IMR-90 (cell line): ENCODE data around the gene PHF21A. TPM values are rescaled to one million over a fixed set of nuclear protein-coding genes. Genes with fewer than 3 reads are reported as not detected.

Experiments used
- ATAC-seq: fragments of 200-7000 bp; cut with Tn5 transposase; 2 replicates; pipeline ENCODE4 v1.9.1; 2020; ENCODE audit warnings: low read depth, mild to moderate bottlenecking, moderate library complexity
- BruUV-seq: library from RNA; stranded (reverse); fragments of 400-500 nt; replicated peaks from 2 replicates; lab custom pipeline; 2021; lab: Mats Ljungman, UMichigan
- CTCF ChIA-PET: fragments of 300-600 bp; formaldehyde crosslinking; extraction: SDS; loops from one replicate; lab custom pipeline; 2021; ENCODE audit warnings: antibody characterized with exemption; lab: Yijun Ruan, JAX
- POLR2A ChIA-PET: fragments of 300-600 bp; sonication (Branson Sonifier 250); formaldehyde crosslinking; loops from one replicate; lab custom pipeline; 2022; ENCODE audit warnings: antibody characterized with exemption; ENCODE audit not compliant: unreplicated experiment; lab: Charles Lee
- DNase-seq: peaks from one replicate; pipeline ENCODE4 v3.0.0; 2013
- H2AFZ ChIP-seq: replicated peaks from 2 replicates; pipeline ENCODE3; 2013; ENCODE audit warnings: low read length, mild to moderate bottlenecking; ENCODE audit not compliant: poor library complexity
- H2AK5ac ChIP-seq: 2 replicates; pipeline ENCODE4 v1.6.1; 2013; ENCODE audit warnings: low read depth, low read length, inconsistent platforms
- H2AK9ac ChIP-seq: replicated peaks from 2 replicates; pipeline ENCODE3; 2013; ENCODE audit warnings: mild to moderate bottlenecking, low read depth, low read length, moderate library complexity; ENCODE audit not compliant: poor library complexity
- H2BK120ac ChIP-seq: 2 replicates; pipeline ENCODE4 v1.6.1; 2013; ENCODE audit warnings: low read depth, low read length, inconsistent platforms
- H2BK15ac ChIP-seq: 3 replicates; pipeline ENCODE4 v1.6.1; 2013; ENCODE audit warnings: low read depth, low read length, inconsistent platforms
- H2BK20ac ChIP-seq: 2 replicates; pipeline ENCODE4 v1.6.1; 2013; ENCODE audit warnings: low read depth, mild to moderate bottlenecking, inconsistent platforms, low read length, moderate library complexity
- H2BK5ac ChIP-seq: 2 replicates; pipeline ENCODE4 v1.6.1; 2013; ENCODE audit warnings: mild to moderate bottlenecking, low read depth, low read length, inconsistent platforms; ENCODE audit not compliant: poor library complexity, severe bottlenecking
- H3K14ac ChIP-seq: replicated peaks from 2 replicates; pipeline ENCODE4 v1.6.1; 2013; ENCODE audit warnings: low read depth, low read length, inconsistent platforms
- H3K18ac ChIP-seq: 2 replicates; pipeline ENCODE4 v1.6.1; 2013; ENCODE audit warnings: low read depth, low read length, control low read depth
- H3K23ac ChIP-seq: 2 replicates; pipeline ENCODE4 v1.6.1; 2013; ENCODE audit warnings: low read depth, low read length, inconsistent platforms
- H3K27ac ChIP-seq: 2 replicates; pipeline ENCODE4 v1.5.1; 2013; ENCODE audit warnings: mild to moderate bottlenecking, control low read depth, low read length; ENCODE audit not compliant: insufficient read depth
- H3K27me3 ChIP-seq: 2 replicates; pipeline ENCODE4 v1.6.1; 2013; ENCODE audit warnings: low read length; ENCODE audit not compliant: control insufficient read depth, insufficient read depth
- H3K36me3 ChIP-seq: 2 replicates; pipeline ENCODE4 v1.6.1; 2013; ENCODE audit warnings: low read length, mixed read lengths; ENCODE audit not compliant: control insufficient read depth, insufficient read depth
- H3K4ac ChIP-seq: 2 replicates; pipeline ENCODE4 v1.6.1; 2013; ENCODE audit warnings: low read depth, low read length, inconsistent platforms
- H3K4me1 ChIP-seq: 2 replicates; pipeline ENCODE4 v1.6.1; 2013; ENCODE audit warnings: low read length, mixed read lengths; ENCODE audit not compliant: control insufficient read depth, insufficient read depth
- H3K4me2 ChIP-seq: 2 replicates; pipeline ENCODE4 v1.6.1; 2013; ENCODE audit warnings: low read depth, mild to moderate bottlenecking, control low read depth, low read length, moderate library complexity
- H3K4me3 ChIP-seq: 2 replicates; pipeline ENCODE4 v1.5.1; 2013; ENCODE audit warnings: low read depth, mild to moderate bottlenecking, control low read depth, low read length, moderate library complexity; ENCODE audit not compliant: insufficient read depth
- H3K56ac ChIP-seq: 2 replicates; pipeline ENCODE4 v1.6.1; 2013; ENCODE audit warnings: low read length, inconsistent platforms; ENCODE audit not compliant: insufficient read depth; ENCODE audit errors: extremely low read depth
- H3K79me1 ChIP-seq, 2 experiments: 2 replicates each; pipeline ENCODE4 v1.6.1; 2013; ENCODE audit warnings: low read length in 2 of 2, inconsistent platforms in 1 of 2, low read depth in 1 of 2
- H3K9ac ChIP-seq: 2 replicates; pipeline ENCODE4 v1.6.1; 2013; ENCODE audit warnings: low read depth, low read length, control low read depth
- H3K9me1 ChIP-seq: 2 replicates; pipeline ENCODE4 v1.6.1; 2013; ENCODE audit warnings: low read length, inconsistent platforms; ENCODE audit not compliant: insufficient read depth
- H3K9me3 ChIP-seq: 2 replicates; pipeline ENCODE4 v1.6.1; 2013; ENCODE audit warnings: low read length; ENCODE audit not compliant: control insufficient read depth, insufficient read depth
- H4K20me1 ChIP-seq: 2 replicates; pipeline ENCODE4 v1.6.1; 2013; ENCODE audit warnings: low read length, inconsistent platforms; ENCODE audit not compliant: insufficient read depth
- H4K5ac ChIP-seq: 2 replicates; pipeline ENCODE4 v1.6.1; 2013; ENCODE audit warnings: mild to moderate bottlenecking, low read depth, low read length, control low read depth
- H4K8ac ChIP-seq, 2 experiments: 2 replicates each; pipeline ENCODE4 v1.6.1; 2013; ENCODE audit warnings: low read depth in 2 of 2, low read length in 2 of 2, control low read depth in 1 of 2, inconsistent platforms in 1 of 2
- H4K91ac ChIP-seq: 2 replicates; pipeline ENCODE4 v1.6.1; 2013; ENCODE audit warnings: low read depth, low read length, inconsistent platforms; ENCODE audit not compliant: insufficient read depth
- BHLHE40 ChIP-seq: fragments of 150-350 bp; IDR thresholded peaks from 2 replicates; pipeline ENCODE4 v1.6.1; 2016; ENCODE audit warnings: mild to moderate bottlenecking, low read depth, low read length
- CEBPB ChIP-seq: IDR thresholded peaks from 2 replicates; pipeline ENCODE4 v1.6.1; 2012; ENCODE audit warnings: low read depth, low read length, improper control_type of control experiment
- CHD1 ChIP-seq: IDR thresholded peaks from 2 replicates; pipeline ENCODE4 v1.6.1; 2012; ENCODE audit warnings: low read depth, low read length, improper control_type of control experiment
- CTCF ChIP-seq: conservative IDR thresholded peaks from 2 replicates; pipeline ENCODE4 v1.5.1; 2012; ENCODE audit warnings: mild to moderate bottlenecking, low read depth, low read length, improper control_type of control experiment
- ELK1 ChIP-seq: fragments of 150-350 bp; IDR thresholded peaks from 2 replicates; pipeline ENCODE4 v1.6.1; 2016; ENCODE audit warnings: low read depth, mild to moderate bottlenecking, low read length, moderate library complexity, borderline replicate concordance
- FOS ChIP-seq: fragments of 150-350 bp; IDR thresholded peaks from 2 replicates; pipeline ENCODE4 v1.6.1; 2016; ENCODE audit warnings: low read depth, low read length
- MAFK ChIP-seq: IDR thresholded peaks from 2 replicates; pipeline ENCODE4 v1.6.1; 2012; ENCODE audit warnings: low read depth, low read length, improper control_type of control experiment
- MAZ ChIP-seq: IDR thresholded peaks from 2 replicates; pipeline ENCODE4 v1.6.1; 2012; ENCODE audit warnings: low read depth, mild to moderate bottlenecking, low read length, improper control_type of control experiment, moderate library complexity, borderline replicate concordance
- MXI1 ChIP-seq: IDR thresholded peaks from 2 replicates; pipeline ENCODE4 v1.6.1; 2012; ENCODE audit warnings: low read depth, mild to moderate bottlenecking, low read length, moderate library complexity, borderline replicate concordance
- NFE2L2 ChIP-seq: fragments of 150-350 bp; IDR thresholded peaks from 2 replicates; pipeline ENCODE4 v1.6.1; 2016; ENCODE audit warnings: low read depth, mild to moderate bottlenecking, low read length
- POLR2A ChIP-seq: IDR thresholded peaks from 2 replicates; pipeline ENCODE4 v1.6.1; 2012; ENCODE audit warnings: mild to moderate bottlenecking, low read depth, low read length
- RAD21 ChIP-seq: IDR thresholded peaks from 2 replicates; pipeline ENCODE4 v1.6.1; 2012; ENCODE audit warnings: low read length, improper control_type of control experiment
- RCOR1 ChIP-seq: IDR thresholded peaks from 2 replicates; pipeline ENCODE4 v1.6.1; 2012; ENCODE audit warnings: mild to moderate bottlenecking, low read length, improper control_type of control experiment; ENCODE audit not compliant: insufficient replicate concordance
- RFX5 ChIP-seq: IDR thresholded peaks from 2 replicates; pipeline ENCODE4 v1.8.0; 2012; ENCODE audit warnings: low read depth, mild to moderate bottlenecking, low read length, moderate library complexity
- SMC3 ChIP-seq: fragments of 150-350 bp; IDR thresholded peaks from 2 replicates; pipeline ENCODE4 v1.6.1; 2016; ENCODE audit warnings: low read depth, mild to moderate bottlenecking, antibody characterized with exemption, low read length, moderate library complexity
- WGBS, 2 experiments: methylation state at CpG; one replicate each; pipeline versions ENCODE4 v1.1.5 to v1.1.7; 2013; ENCODE audit warnings: missing lambda C conversion rate in 2 of 2; ENCODE audit not compliant: insufficient read length in 1 of 2; ENCODE audit errors: extremely low coverage in 2 of 2; 5-methylcytosine and 5-hydroxymethylcytosine counted together
- dilution Hi-C: fragments of 300-500 bp; cut with HindIII; formaldehyde crosslinking; loops from one replicate; pipeline ENCODE4 v1.14.3; 2018; ENCODE audit warnings: low sequenced_read_pairs; ENCODE audit not compliant: unreplicated experiment
- in situ Hi-C: fragments of 300-500 bp; cut with MboI; formaldehyde crosslinking; loops from 3 replicates; pipeline ENCODE4 v1.14.3; 2019; ENCODE audit warnings: low sequenced_read_pairs, inconsistent platforms, mixed read lengths
- intact Hi-C: fragments of 100-400 bp; cut with micrococcal nuclease; formaldehyde crosslinking; loops from 2 replicates; pipeline ENCODE4 v1.10.0; 2022
- polyA plus RNA-seq, 3 experiments: library from polyadenylated mRNA; depleted of rRNA; stranded (reverse); fragments of >200 nt; gene quantifications; 2 replicates each; pipeline ENCODE4 v1.2.3, GENCODE V29; 2012; ENCODE audit warnings: low replicate concordance in 1 of 3
- total RNA-seq: library from RNA; depleted of rRNA; stranded (reverse); fragments of >200 nt; gene quantifications from 2 replicates; pipeline ENCODE4 v1.2.3, GENCODE V29; 2012
- TF ChIP-seq, protein P1 (sequence below): fragments of 150-350 bp; IDR thresholded peaks from 2 replicates; pipeline ENCODE4 v1.6.1; 2017; ENCODE audit warnings: mild to moderate bottlenecking, antibody characterized with exemption, low read length, low read depth

PHF21A gene
- total and polyA plus RNA-seq, 2 of the 4 experiments (the other 2 are of a cell fraction): 9.0 to 20.6 TPM

DNA sequence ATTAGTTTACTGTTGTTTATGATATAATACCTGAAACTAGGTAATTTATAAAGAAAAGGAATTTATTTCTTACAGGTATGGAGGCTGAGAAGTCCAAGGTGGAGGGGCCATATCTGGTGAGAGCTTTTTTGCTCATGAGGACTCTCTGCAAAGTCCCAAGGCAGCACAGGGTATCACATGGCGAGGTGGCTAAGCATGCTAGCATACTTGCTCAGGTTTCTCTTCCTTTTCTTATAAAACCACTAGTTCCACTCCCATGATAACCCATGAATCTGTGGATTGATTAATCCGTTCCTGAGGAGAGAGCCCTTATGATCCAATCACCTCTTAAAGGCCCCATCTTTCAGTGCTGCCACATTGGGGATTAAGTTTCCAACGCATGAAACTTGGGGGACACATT is 82.7 kb downstream of the PHF21A start:
- Histone ChIP-seq H2BK15ac (no peak overlapping the region), H2BK120ac (no peak overlapping the region), H3K36me3 (peaks cover 3% of the 10 kb centered on the region; the same call in 1 of the 2 replicates), H4K20me1 (peaks cover 16% of the 10 kb centered on the region; the same call in 1 of the 2 replicates), H3K4me3 (no peak overlapping the region), H2AK5ac (no peak overlapping the region), H3K4me1 (peaks cover 8% of the 10 kb centered on the region), H3K56ac (no peak overlapping the region), H3K27me3 (no peaks in the 10 kb centered on the region), H3K27ac (no peak overlapping the region), H3K14ac (no peak overlapping the region), H2BK20ac (no peak overlapping the region), H3K9me1 (peaks cover 3% of the 10 kb centered on the region; the same call in 1 of the 2 replicates), H3K9me3 (no peaks in the 10 kb centered on the region), H3K79me1 (peaks cover 23 to 28% of the 10 kb centered on the region in 2 experiments), H4K91ac (no peak overlapping the region), H3K4ac (no peak overlapping the region), H2BK5ac (no peak overlapping the region), H3K4me2 (no peak overlapping the region), H3K23ac (no peak overlapping the region), H2AK9ac (no peak overlapping the region), H2AFZ (no peak overlapping the region), H3K9ac (no peak overlapping the region), H4K8ac (no peak overlapping the region), H4K5ac (no peak overlapping the region), H3K18ac (no peak overlapping the region)
- intact Hi-C loops: no loop called here
- no peak for DNase-seq
- no CpG with 5 or more reads among the region's 3 CpGs for WGBS, 2 experiments
- BruUV-seq: no TSS peak
- in situ Hi-C loops: no loop called here
- dilution Hi-C loops: no loop called here
- ChIA-PET CTCF (interaction anchor here (1.4 kb wide), 1 partner anchor 12 kb away, joined by 4 read pairs; no protein-coding TSS in a partner anchor), POLR2A (no interaction called here)
- no peak for ATAC-seq
- TF ChIP-seq RAD21 (no peak), SMC3 (no peak), MAZ (no peak), NFE2L2 (no peak), CTCF (no peak), ELK1 (no peak), BHLHE40 (no peak), RCOR1 (no peak), POLR2A (no peak), RFX5 (no peak), FOS (no peak), CHD1 (no peak), MAFK (no peak), CEBPB (no peak), MXI1 (no peak)
- TF ChIP-seq, protein P1, sequence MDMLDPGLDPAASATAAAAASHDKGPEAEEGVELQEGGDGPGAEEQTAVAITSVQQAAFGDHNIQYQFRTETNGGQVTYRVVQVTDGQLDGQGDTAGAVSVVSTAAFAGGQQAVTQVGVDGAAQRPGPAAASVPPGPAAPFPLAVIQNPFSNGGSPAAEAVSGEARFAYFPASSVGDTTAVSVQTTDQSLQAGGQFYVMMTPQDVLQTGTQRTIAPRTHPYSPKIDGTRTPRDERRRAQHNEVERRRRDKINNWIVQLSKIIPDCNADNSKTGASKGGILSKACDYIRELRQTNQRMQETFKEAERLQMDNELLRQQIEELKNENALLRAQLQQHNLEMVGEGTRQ: no peak
